ENCODE measurements around the gene CCDC81. TPM values are rescaled to one million over a fixed set of nuclear protein-coding genes. Genes with fewer than 3 reads are reported as not detected.

CCDC81 gene
- 1 to 10 TPM in 1 of 5 experiments, under 1 TPM in 4; 0.65 to 1.2 (median 0.86) TPM for total RNA-seq
- polyA plus RNA-seq, result under 1 TPM in 1 of 2 donors, not detected in 1; 0.12 TPM
- total RNA-seq, result 0.94 reads per million

GRCh38 chr11:86374586-86374985, at the start of gene CCDC81:
TSS of gene CCDC81 (plus strand) at chr11:86374887. CDS start at chr11:86375164, 277 bp downstream.
- Mint-ChIP-seq H3K27ac (no peak within 1 kb of the TSS), H3K27me3 (peaks cover 0 to 12% (median 6%) of the 10 kb centered on the region in 5 donors), H3K4me1 (peaks cover 0 to 9% (median 0%) of the 10 kb centered on the region in 7 donors), H3K9me3 (peaks cover 0 to 11% (median 5%) of the 10 kb centered on the region in 11 donors), H3K36me3 (peaks cover 0 to 7% (median 3%) of the 10 kb centered on the region in 5 donors), H3K4me3 (no peak within 1 kb of the TSS)
- CTCF ChIA-PET, result no interaction called here
- H3K4me3 ChIP-seq (ENCODE audit: low read length), result no peak within 1 kb of the TSS
- DNase-seq, result no peak
- H3K4me1 ChIP-seq (ENCODE audit: control insufficient read depth in 2 of 2, insufficient read depth in 2 of 2, low read length in 2 of 2), result no peaks in the 10 kb centered on the region
- no peaks in the 10 kb centered on the region for H3K27me3 ChIP-seq (ENCODE audit: control insufficient read depth in 2 of 2, insufficient read depth in 2 of 2, low read length in 2 of 2)
- ATAC-seq, result no peak
- no peaks in the 10 kb centered on the region for H3K36me3 ChIP-seq (ENCODE audit: control insufficient read depth in 2 of 3, insufficient read depth in 3 of 3, low read length in 3 of 3)
- no peaks in the 10 kb centered on the region for H3K9me3 ChIP-seq (ENCODE audit: control insufficient read depth in 2 of 3, low read length in 3 of 3)
- no peak within 1 kb of the TSS for H3K27ac ChIP-seq (ENCODE audit: low read depth, low read length)
- intact Hi-C loops (cut with micrococcal nuclease), result no loop called here
- POLR2A ChIA-PET, result no interaction called here

- Mint-ChIP-seq H3K4me1 (peaks cover 0 to 7% (median 5%) of the 10 kb centered on the region in 7 donors), H3K27me3 (no peaks in the 10 kb centered on the region), H3K36me3 (peaks cover 12 to 80% (median 67%) of the 10 kb centered on the region in 5 donors), H3K27ac (peak overlapping the region in 1 of 9 donors; percentile 26), H3K9me3 (peaks cover 0 to 20% (median 5%) of the 10 kb centered on the region in 11 donors), H3K4me3 (no peak overlapping the region)
- ChIA-PET CTCF (no interaction called here), POLR2A (no interaction called here)
- Histone ChIP-seq H3K9me3 (ENCODE audit: control insufficient read depth in 2 of 3, low read length in 3 of 3) (no peaks in the 10 kb centered on the region), H3K4me1 (ENCODE audit: control insufficient read depth in 2 of 2, insufficient read depth in 2 of 2, low read length in 2 of 2) (no peaks in the 10 kb centered on the region), H3K27ac (ENCODE audit: low read depth, low read length) (no peak overlapping the region), H3K36me3 (ENCODE audit: control insufficient read depth in 2 of 3, insufficient read depth in 3 of 3, low read length in 3 of 3) (peaks cover 0 to 38% (median 6%) of the 10 kb centered on the region in 3 experiments), H3K4me3 (ENCODE audit: low read length) (no peak overlapping the region), H3K27me3 (ENCODE audit: control insufficient read depth in 2 of 2, insufficient read depth in 2 of 2, low read length in 2 of 2) (no peaks in the 10 kb centered on the region)
- no peak for DNase-seq
- no peak for ATAC-seq
- intact Hi-C loops (cut with micrococcal nuclease), result no loop called here
These were observed 39.4 kb upstream of the CCDC81 start for GRCh38 chr11:86335131-86335767.

GRCh38 chr11:86337227-86337626, 37.5 kb upstream of the CCDC81 start:
- peaks cover 6 to 18% (median 10%) of the 10 kb centered on the region in 7 donors for H3K4me1 Mint-ChIP-seq

GRCh38 chr11:86341382-86341781, 33.3 kb upstream of the CCDC81 start:
- no peaks in the 10 kb centered on the region for H3K27me3 Mint-ChIP-seq
- H3K4me1 ChIP-seq (ENCODE audit: control insufficient read depth in 2 of 2, insufficient read depth in 2 of 2, low read length in 2 of 2), result no peaks in the 10 kb centered on the region
- H3K36me3 Mint-ChIP-seq, result peaks cover 6 to 62% (median 42%) of the 10 kb centered on the region in 5 donors
- POLR2A ChIA-PET, result interaction anchor here (0.6 kb wide), 1 partner anchor 12 kb away, joined by 3 read pairs; no protein-coding TSS in a partner anchor
- no peak for DNase-seq
- CTCF ChIA-PET, result no interaction called here
- H3K36me3 ChIP-seq (ENCODE audit: control insufficient read depth in 2 of 3, insufficient read depth in 3 of 3, low read length in 3 of 3), result peaks cover 0 to 29% (median 6%) of the 10 kb centered on the region in 3 experiments
- no peak for ATAC-seq
- no peak overlapping the region for H3K4me3 ChIP-seq (ENCODE audit: low read length)
- H3K4me1 Mint-ChIP-seq, result peaks cover 4 to 35% (median 12%) of the 10 kb centered on the region in 7 donors
- no peaks in the 10 kb centered on the region for H3K27me3 ChIP-seq (ENCODE audit: control insufficient read depth in 2 of 2, insufficient read depth in 2 of 2, low read length in 2 of 2)
- no peak overlapping the region for H3K27ac ChIP-seq (ENCODE audit: low read depth, low read length)
- H3K9me3 ChIP-seq (ENCODE audit: control insufficient read depth in 2 of 3, low read length in 3 of 3), result no peaks in the 10 kb centered on the region
- intact Hi-C loops (cut with micrococcal nuclease), result no loop called here
- H3K27ac Mint-ChIP-seq, result peak overlapping the region in 1 of 9 donors; percentile 18
- H3K9me3 Mint-ChIP-seq, result peaks cover 0 to 5% (median 0%) of the 10 kb centered on the region in 11 donors
- no peak overlapping the region for H3K4me3 Mint-ChIP-seq

More at GRCh38 chr11:86337227-86337626, 37.5 kb upstream of the CCDC81 start:
- CTCF ChIA-PET, result no interaction called here
- no peak for ATAC-seq
- H3K4me3 ChIP-seq (ENCODE audit: low read length), result no peak overlapping the region
- Mint-ChIP-seq H3K4me3 (no peak overlapping the region), H3K9me3 (peaks cover 0 to 20% (median 5%) of the 10 kb centered on the region in 11 donors), H3K27me3 (no peaks in the 10 kb centered on the region), H3K27ac (no peak overlapping the region), H3K36me3 (peaks cover 12 to 89% (median 72%) of the 10 kb centered on the region in 5 donors)
- H3K27ac ChIP-seq (ENCODE audit: low read depth, low read length), result no peak overlapping the region
- H3K4me1 ChIP-seq (ENCODE audit: control insufficient read depth in 2 of 2, insufficient read depth in 2 of 2, low read length in 2 of 2), result no peaks in the 10 kb centered on the region
- no peak for DNase-seq
- POLR2A ChIA-PET, result interaction anchor here (0.6 kb wide), 1 partner anchor 1180 kb away, joined by 3 read pairs; no protein-coding TSS in a partner anchor
- H3K36me3 ChIP-seq (ENCODE audit: control insufficient read depth in 2 of 3, insufficient read depth in 3 of 3, low read length in 3 of 3), result peaks cover 0 to 38% (median 6%) of the 10 kb centered on the region in 3 experiments
- H3K27me3 ChIP-seq (ENCODE audit: control insufficient read depth in 2 of 2, insufficient read depth in 2 of 2, low read length in 2 of 2), result no peaks in the 10 kb centered on the region
- no peaks in the 10 kb centered on the region for H3K9me3 ChIP-seq (ENCODE audit: control insufficient read depth in 2 of 3, low read length in 3 of 3)
- intact Hi-C loops (cut with micrococcal nuclease), result no loop called here

- DNase-seq (no peak), ATAC-seq (no peak)
- no peaks in the 10 kb centered on the region for H3K4me1 ChIP-seq (ENCODE audit: control insufficient read depth in 2 of 2, insufficient read depth in 2 of 2, low read length in 2 of 2)
- H3K4me3 Mint-ChIP-seq, result no peak overlapping the region
- peaks cover 0 to 8% (median 0%) of the 10 kb centered on the region in 3 experiments for H3K36me3 ChIP-seq (ENCODE audit: control insufficient read depth in 2 of 3, insufficient read depth in 3 of 3, low read length in 3 of 3)
- no peaks in the 10 kb centered on the region for H3K9me3 Mint-ChIP-seq
- no peaks in the 10 kb centered on the region for H3K9me3 ChIP-seq (ENCODE audit: control insufficient read depth in 2 of 3, low read length in 3 of 3)
- H3K27me3 Mint-ChIP-seq, result no peaks in the 10 kb centered on the region
- CTCF ChIA-PET, result no interaction called here
- H3K27ac Mint-ChIP-seq, result peak overlapping the region in 1 of 9 donors; percentile 1
- peaks cover 0 to 22% (median 16%) of the 10 kb centered on the region in 5 donors for H3K36me3 Mint-ChIP-seq
- POLR2A ChIA-PET, result no interaction called here
- H3K27ac ChIP-seq (ENCODE audit: low read depth, low read length), result no peak overlapping the region
- H3K27me3 ChIP-seq (ENCODE audit: control insufficient read depth in 2 of 2, insufficient read depth in 2 of 2, low read length in 2 of 2), result no peaks in the 10 kb centered on the region
- H3K4me1 Mint-ChIP-seq, result peaks cover under 1 to 23% (median 7%) of the 10 kb centered on the region in 7 donors
- intact Hi-C loops (cut with micrococcal nuclease), result no loop called here
- no peak overlapping the region for H3K4me3 ChIP-seq (ENCODE audit: low read length)
These were observed 28.2 kb upstream of the CCDC81 start for GRCh38 chr11:86346513-86346912.

GRCh38 chr11:86355256-86355655, 19.4 kb upstream of the CCDC81 start:
- Mint-ChIP-seq H3K9me3 (peaks cover 0 to 2% (median 0%) of the 10 kb centered on the region in 11 donors), H3K36me3 (peaks cover 0 to 7% (median 0%) of the 10 kb centered on the region in 5 donors), H3K4me1 (no peaks in the 10 kb centered on the region), H3K4me3 (no peak overlapping the region), H3K27ac (no peak overlapping the region), H3K27me3 (peaks cover 0 to 4% (median 0%) of the 10 kb centered on the region in 5 donors)
- H3K9me3 ChIP-seq (ENCODE audit: control insufficient read depth in 2 of 3, low read length in 3 of 3), result no peaks in the 10 kb centered on the region
- POLR2A ChIA-PET, result no interaction called here
- no peaks in the 10 kb centered on the region for H3K27me3 ChIP-seq (ENCODE audit: control insufficient read depth in 2 of 2, insufficient read depth in 2 of 2, low read length in 2 of 2)
- no peak for DNase-seq
- CTCF ChIA-PET, result no interaction called here
- H3K4me3 ChIP-seq (ENCODE audit: low read length), result no peak overlapping the region
- no peaks in the 10 kb centered on the region for H3K36me3 ChIP-seq (ENCODE audit: control insufficient read depth in 2 of 3, insufficient read depth in 3 of 3, low read length in 3 of 3)
- no peak overlapping the region for H3K27ac ChIP-seq (ENCODE audit: low read depth, low read length)
- no peaks in the 10 kb centered on the region for H3K4me1 ChIP-seq (ENCODE audit: control insufficient read depth in 2 of 2, insufficient read depth in 2 of 2, low read length in 2 of 2)
- ATAC-seq, result no peak
- intact Hi-C loops (cut with micrococcal nuclease), result no loop called here

Measured in naive thymus-derived CD4-positive, alpha-beta T cell (primary cell).